IPS-15b (cell line): ENCODE results near the gene CAMK4.

ENCODE experiments used
- H3K27me3 ChIP-seq: one replicate; pipeline ENCODE4 v1.6.1; 2013; ENCODE audit warnings: low read length; ENCODE audit not compliant: control insufficient read depth, insufficient read depth
- H3K36me3 ChIP-seq: one replicate; pipeline ENCODE4 v1.6.1; 2013; ENCODE audit warnings: low read length; ENCODE audit not compliant: control insufficient read depth, insufficient read depth
- H3K4me1 ChIP-seq: one replicate; pipeline ENCODE4 v1.6.1; 2013; ENCODE audit warnings: mild to moderate bottlenecking, low read length; ENCODE audit not compliant: control insufficient read depth, insufficient read depth
- H3K4me3 ChIP-seq: one replicate; pipeline ENCODE4 v1.5.1; 2013; ENCODE audit warnings: low read depth, low read length
- H3K9ac ChIP-seq: one replicate; pipeline ENCODE4 v1.6.1; 2013; ENCODE audit warnings: low read depth, mild to moderate bottlenecking, low read length
- H3K9me3 ChIP-seq: one replicate; pipeline ENCODE4 v1.6.1; 2013; ENCODE audit warnings: mild to moderate bottlenecking, low read length; ENCODE audit not compliant: control insufficient read depth, insufficient read depth

The CAMK4 gene

GRCh38 chr5:111231119-111231518, 6.9 kb downstream of the CAMK4 start:
- Histone ChIP-seq H3K27me3 (peaks cover 6% of the 10 kb centered on the region), H3K36me3 (no peaks in the 10 kb centered on the region), H3K9me3 (no peaks in the 10 kb centered on the region), H3K4me3 (no peak overlapping the region), H3K9ac (no peak overlapping the region), H3K4me1 (no peaks in the 10 kb centered on the region)

GRCh38 chr5:111232311-111233051, 8.3 kb downstream of the CAMK4 start:
- H3K9me3 ChIP-seq = no peaks in the 10 kb centered on the region
- H3K27me3 ChIP-seq = no peaks in the 10 kb centered on the region
- no peaks in the 10 kb centered on the region for H3K36me3 ChIP-seq
- H3K4me3 ChIP-seq = no peak overlapping the region
- no peak overlapping the region for H3K9ac ChIP-seq
- no peaks in the 10 kb centered on the region for H3K4me1 ChIP-seq

DNA sequence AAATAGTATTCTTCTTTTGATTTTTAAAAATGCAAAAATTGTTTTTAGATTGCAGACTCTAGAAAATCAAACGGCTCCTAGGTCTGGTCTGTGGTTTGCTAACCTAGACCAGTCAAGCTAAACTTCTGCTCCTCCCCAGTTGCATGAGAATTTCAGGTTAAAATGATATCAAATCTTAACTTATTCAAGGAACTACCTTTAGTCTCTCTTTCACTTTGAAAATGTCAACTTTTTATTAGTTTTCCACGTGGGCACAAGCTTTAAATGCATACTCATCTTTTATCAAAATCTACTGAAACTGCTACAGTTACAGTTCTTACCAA, 8.8 kb downstream of the CAMK4 start:
- Histone ChIP-seq H3K4me3 (no peak overlapping the region), H3K9ac (no peak overlapping the region), H3K4me1 (no peaks in the 10 kb centered on the region), H3K9me3 (no peaks in the 10 kb centered on the region), H3K36me3 (no peaks in the 10 kb centered on the region), H3K27me3 (no peaks in the 10 kb centered on the region)

- Histone ChIP-seq H3K9me3 (no peaks in the 10 kb centered on the region), H3K27me3 (no peaks in the 10 kb centered on the region), H3K4me3 (no peak overlapping the region), H3K9ac (no peak overlapping the region), H3K36me3 (no peaks in the 10 kb centered on the region), H3K4me1 (no peaks in the 10 kb centered on the region)
Measured at GRCh38 chr5:111234125-111234524, 9.9 kb downstream of the CAMK4 start.

DNA sequence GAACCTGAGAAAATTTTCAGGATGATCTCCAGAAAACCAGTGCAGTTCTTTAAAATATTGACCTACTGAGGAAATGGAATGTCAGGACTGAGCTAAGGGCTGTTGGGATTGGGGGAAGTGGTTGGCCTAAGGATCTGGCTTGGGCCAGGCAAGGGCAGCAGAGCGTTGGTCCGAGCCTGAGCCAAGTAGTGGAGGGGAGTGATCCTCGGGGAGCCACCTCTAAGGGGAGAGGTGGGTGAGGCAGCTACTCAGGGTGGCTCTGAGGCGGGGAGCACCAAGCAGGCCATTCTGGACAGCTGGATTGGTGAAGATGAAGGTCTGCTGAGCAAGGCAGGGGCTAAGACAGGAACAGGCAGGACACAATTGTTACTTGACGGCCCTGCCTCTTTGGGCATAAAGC, 11.5 kb downstream of the CAMK4 start:
- no peaks in the 10 kb centered on the region for H3K4me1 ChIP-seq
- H3K27me3 ChIP-seq = no peaks in the 10 kb centered on the region
- no peaks in the 10 kb centered on the region for H3K9me3 ChIP-seq
- no peaks in the 10 kb centered on the region for H3K36me3 ChIP-seq
- H3K9ac ChIP-seq = no peak overlapping the region
- no peak overlapping the region for H3K4me3 ChIP-seq

DNA sequence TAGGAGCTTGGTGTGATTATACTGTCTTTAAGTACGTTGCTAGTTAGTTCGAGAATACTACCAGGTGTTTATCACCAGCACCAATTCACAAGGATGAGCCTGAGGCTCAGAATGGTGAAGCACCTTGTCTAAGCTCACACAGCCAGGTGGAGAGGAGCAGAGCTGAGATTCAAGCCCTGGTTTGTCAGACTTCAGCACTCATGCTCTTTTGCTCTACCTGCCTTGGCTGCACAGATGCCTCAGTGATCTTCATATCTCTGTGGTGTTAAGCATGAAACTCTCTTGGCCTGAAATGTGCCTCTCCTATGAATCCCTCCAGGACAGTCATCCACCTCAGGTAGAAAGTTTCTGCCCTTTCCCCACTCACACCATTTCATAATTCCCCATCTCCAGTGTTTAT, 12.2 kb downstream of the CAMK4 start:
- H3K9ac ChIP-seq = no peak overlapping the region

GRCh38 chr5:111236995-111237394, 12.8 kb downstream of the CAMK4 start:
- Histone ChIP-seq H3K9ac (no peak overlapping the region), H3K9me3 (no peaks in the 10 kb centered on the region), H3K36me3 (no peaks in the 10 kb centered on the region), H3K4me1 (no peaks in the 10 kb centered on the region), H3K27me3 (no peaks in the 10 kb centered on the region), H3K4me3 (no peak overlapping the region)

More for the DNA sequence above, 12.2 kb downstream of the CAMK4 start:
- H3K4me1 ChIP-seq = no peaks in the 10 kb centered on the region
- no peaks in the 10 kb centered on the region for H3K9me3 ChIP-seq
- no peak overlapping the region for H3K4me3 ChIP-seq
- H3K27me3 ChIP-seq = no peaks in the 10 kb centered on the region
- H3K36me3 ChIP-seq = no peaks in the 10 kb centered on the region

- no peaks in the 10 kb centered on the region for H3K4me1 ChIP-seq
- no peaks in the 10 kb centered on the region for H3K9me3 ChIP-seq
- H3K36me3 ChIP-seq = no peaks in the 10 kb centered on the region
- no peak overlapping the region for H3K4me3 ChIP-seq
- H3K27me3 ChIP-seq = no peaks in the 10 kb centered on the region
- no peak overlapping the region for H3K9ac ChIP-seq
Measured at GRCh38 chr5:111237470-111237869, 13.3 kb downstream of the CAMK4 start.

- H3K27me3 ChIP-seq = no peaks in the 10 kb centered on the region
- H3K4me3 ChIP-seq = no peak overlapping the region
- H3K4me1 ChIP-seq = no peaks in the 10 kb centered on the region
- H3K9me3 ChIP-seq = no peaks in the 10 kb centered on the region
- no peaks in the 10 kb centered on the region for H3K36me3 ChIP-seq
- no peak overlapping the region for H3K9ac ChIP-seq
Measured at GRCh38 chr5:111238431-111239225, 14.4 kb downstream of the CAMK4 start.

DNA sequence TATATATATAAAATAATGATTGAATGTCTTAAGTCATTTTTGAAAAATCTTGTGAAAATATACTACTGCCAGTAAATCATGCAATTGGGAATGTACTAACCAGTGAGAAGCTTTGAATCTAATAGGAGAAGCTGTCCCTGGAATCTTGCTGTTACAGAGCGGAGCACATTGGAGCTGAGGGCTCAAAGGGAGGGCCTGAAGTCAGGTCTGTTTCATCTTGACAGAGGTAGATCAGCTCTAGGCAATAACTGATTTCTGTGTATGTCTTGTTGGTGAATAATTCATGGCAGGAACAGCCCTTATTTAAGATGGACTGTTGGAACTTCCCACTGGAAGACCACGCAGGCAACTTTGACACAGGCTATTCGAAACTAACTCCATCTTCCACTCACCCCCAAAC, 17.5 kb downstream of the CAMK4 start:
- Histone ChIP-seq H3K27me3 (no peaks in the 10 kb centered on the region), H3K4me1 (no peaks in the 10 kb centered on the region), H3K4me3 (no peak overlapping the region)

GRCh38 chr5:111242606-111243005, 18.4 kb downstream of the CAMK4 start:
- Histone ChIP-seq H3K4me1 (no peaks in the 10 kb centered on the region), H3K9me3 (no peaks in the 10 kb centered on the region), H3K9ac (no peak overlapping the region)

More for the DNA sequence above, 17.5 kb downstream of the CAMK4 start:
- H3K9ac ChIP-seq = no peak overlapping the region
- H3K9me3 ChIP-seq = no peaks in the 10 kb centered on the region
- no peaks in the 10 kb centered on the region for H3K36me3 ChIP-seq

GRCh38 chr5:111243318-111243717, 19.1 kb downstream of the CAMK4 start:
- Histone ChIP-seq H3K27me3 (no peaks in the 10 kb centered on the region), H3K36me3 (no peaks in the 10 kb centered on the region), H3K4me3 (no peak overlapping the region), H3K9me3 (no peaks in the 10 kb centered on the region), H3K9ac (no peak overlapping the region), H3K4me1 (no peaks in the 10 kb centered on the region)

More at GRCh38 chr5:111242606-111243005, 18.4 kb downstream of the CAMK4 start:
- H3K27me3 ChIP-seq = no peaks in the 10 kb centered on the region
- no peak overlapping the region for H3K4me3 ChIP-seq
- no peaks in the 10 kb centered on the region for H3K36me3 ChIP-seq
